Endothelial cell (in vitro differentiated cells): ENCODE measurements around the gene NIM1K. TPM values are rescaled to one million over a fixed set of nuclear protein-coding genes. Genes with fewer than 3 reads are reported as not detected.

Experiments
- DNase-seq: peaks from one replicate; pipeline ENCODE4 v3.0.0; 2021; ENCODE audit warnings: low spot score
- H3K27ac Mint-ChIP-seq: one replicate; pipeline ENCODE4 v1.8.0; 2021; ENCODE audit warnings: mixed read lengths, inconsistent platforms; ENCODE audit not compliant: unreplicated experiment
- H3K27me3 Mint-ChIP-seq: one replicate; pipeline ENCODE4 v1.8.0; 2021; ENCODE audit warnings: mild to moderate bottlenecking, moderate library complexity, mixed read lengths, inconsistent platforms; ENCODE audit not compliant: unreplicated experiment
- H3K36me3 Mint-ChIP-seq: one replicate; pipeline ENCODE4 v1.8.0; 2021; ENCODE audit warnings: mild to moderate bottlenecking, low read depth, mixed read lengths, inconsistent platforms; ENCODE audit not compliant: unreplicated experiment
- H3K4me1 Mint-ChIP-seq: one replicate; pipeline ENCODE4 v1.8.0; 2021; ENCODE audit warnings: mild to moderate bottlenecking, mixed read lengths, inconsistent platforms; ENCODE audit not compliant: unreplicated experiment
- H3K4me3 Mint-ChIP-seq: one replicate; pipeline ENCODE4 v1.8.0; 2021; ENCODE audit warnings: mild to moderate bottlenecking, mixed read lengths, inconsistent platforms; ENCODE audit not compliant: unreplicated experiment
- H3K9me3 Mint-ChIP-seq: one replicate; pipeline ENCODE4 v1.8.0; 2021; ENCODE audit warnings: mixed read lengths, inconsistent platforms; ENCODE audit not compliant: unreplicated experiment
- CTCF ChIP-seq: fragments of 200-600 bp; sonication (generic); IDR thresholded peaks from one replicate; pipeline ENCODE4 v1.5.0; 2021; ENCODE audit warnings: antibody characterized with exemption; ENCODE audit not compliant: unreplicated experiment
- total RNA-seq: library from RNA; stranded (reverse); fragmentation: NEBNext Ultra II Directional; extraction: Animal tissue kit (Norgen Biotek cat#: 25700); gene quantifications from one replicate; pipeline ENCODE4 v1.2.1, GENCODE V29; 2021; ENCODE audit not compliant: unreplicated experiment

The NIM1K gene
- total RNA-seq, 1 donor from 2014 or later, result 0.15 TPM

DNA sequence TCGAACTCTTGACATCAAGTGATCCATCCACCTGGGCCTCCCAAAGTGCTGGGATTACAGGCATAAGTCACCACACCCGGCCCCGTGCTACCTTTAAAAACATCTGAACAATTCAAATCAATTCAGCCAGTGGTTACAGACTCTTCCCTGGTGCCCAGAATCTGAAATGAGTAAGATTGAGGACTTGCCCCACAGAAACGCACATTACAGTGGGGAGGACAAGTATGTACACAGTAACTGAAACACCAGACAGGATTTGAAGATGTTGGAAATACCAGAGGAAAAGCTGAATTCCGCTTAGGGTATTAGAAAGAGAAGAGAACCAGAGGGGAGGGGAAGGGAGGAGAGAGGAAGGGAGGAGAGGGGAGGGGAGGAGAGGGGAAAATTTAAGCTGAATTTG is 17.8 kb downstream of the NIM1K start:
- no peak for TF ChIP-seq CTCF
- H3K9me3 Mint-ChIP-seq, result no peaks in the 10 kb centered on the region

GRCh38 chr5:43210570-43210969 is 18.5 kb downstream of the NIM1K start:
- Mint-ChIP-seq H3K27me3 (no peaks in the 10 kb centered on the region), H3K27ac (no peak overlapping the region), H3K4me3 (no peak overlapping the region), H3K9me3 (no peaks in the 10 kb centered on the region), H3K36me3 (no peaks in the 10 kb centered on the region), H3K4me1 (peaks cover 4% of the 10 kb centered on the region)
- DNase-seq, result no peak
- TF ChIP-seq CTCF, result no peak

More for the DNA sequence above, 17.8 kb downstream of the NIM1K start:
- no peaks in the 10 kb centered on the region for H3K27me3 Mint-ChIP-seq
- no peaks in the 10 kb centered on the region for H3K36me3 Mint-ChIP-seq
- H3K4me3 Mint-ChIP-seq, result no peak overlapping the region
- peaks cover 4% of the 10 kb centered on the region for H3K4me1 Mint-ChIP-seq
- no peak for DNase-seq
- H3K27ac Mint-ChIP-seq, result no peak overlapping the region

- no peak for TF ChIP-seq CTCF
- no peaks in the 10 kb centered on the region for H3K9me3 Mint-ChIP-seq
- peaks cover 4% of the 10 kb centered on the region for H3K4me1 Mint-ChIP-seq
These were observed 21.9 kb downstream of the NIM1K start for GRCh38 chr5:43213951-43214350.

GRCh38 chr5:43215073-43215631 is 23.1 kb downstream of the NIM1K start:
- Mint-ChIP-seq H3K27me3 (peaks cover 1% of the 10 kb centered on the region), H3K36me3 (no peaks in the 10 kb centered on the region), H3K4me3 (no peak overlapping the region), H3K4me1 (peaks cover 4% of the 10 kb centered on the region), H3K27ac (no peak overlapping the region), H3K9me3 (no peaks in the 10 kb centered on the region)
- TF ChIP-seq CTCF, result no peak
- no peak for DNase-seq

More at GRCh38 chr5:43213951-43214350, 21.9 kb downstream of the NIM1K start:
- Mint-ChIP-seq H3K27me3 (peaks cover 1% of the 10 kb centered on the region), H3K27ac (no peak overlapping the region), H3K36me3 (no peaks in the 10 kb centered on the region), H3K4me3 (no peak overlapping the region)
- DNase-seq, result no peak

DNA sequence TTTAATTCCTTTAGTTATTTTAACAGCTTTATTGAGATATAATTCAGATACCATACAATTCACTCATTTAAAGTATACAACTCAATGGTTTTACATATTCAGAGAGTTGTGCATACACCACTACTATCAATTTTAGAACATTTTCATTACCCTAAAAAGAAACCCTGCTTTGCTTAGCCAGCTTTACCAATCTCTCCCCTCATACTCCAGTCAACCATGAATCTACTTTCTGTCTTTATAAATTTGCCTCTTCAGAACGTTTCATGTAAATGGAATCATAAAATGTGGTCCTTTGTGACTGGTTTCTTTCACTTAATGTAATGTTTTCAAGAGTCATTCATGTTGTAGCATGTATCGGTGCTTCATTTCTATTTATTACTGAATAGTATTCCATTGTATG is 24.9 kb downstream of the NIM1K start:
- Mint-ChIP-seq H3K9me3 (no peaks in the 10 kb centered on the region), H3K27ac (no peak overlapping the region), H3K4me1 (peaks cover 3% of the 10 kb centered on the region), H3K4me3 (no peak overlapping the region), H3K27me3 (peaks cover 1% of the 10 kb centered on the region), H3K36me3 (no peaks in the 10 kb centered on the region)
- no peak for TF ChIP-seq CTCF
- no peak for DNase-seq
